ENCODE measurements around the gene SEPTIN12. TPM values are rescaled to one million over a fixed set of nuclear protein-coding genes. Genes with fewer than 3 reads are reported as not detected.

The SEPTIN12 gene, protein sequence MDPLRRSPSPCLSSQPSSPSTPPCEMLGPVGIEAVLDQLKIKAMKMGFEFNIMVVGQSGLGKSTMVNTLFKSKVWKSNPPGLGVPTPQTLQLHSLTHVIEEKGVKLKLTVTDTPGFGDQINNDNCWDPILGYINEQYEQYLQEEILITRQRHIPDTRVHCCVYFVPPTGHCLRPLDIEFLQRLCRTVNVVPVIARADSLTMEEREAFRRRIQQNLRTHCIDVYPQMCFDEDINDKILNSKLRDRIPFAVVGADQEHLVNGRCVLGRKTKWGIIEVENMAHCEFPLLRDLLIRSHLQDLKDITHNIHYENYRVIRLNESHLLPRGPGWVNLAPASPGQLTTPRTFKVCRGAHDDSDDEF
- total RNA-seq (not detected), polyA plus RNA-seq (not detected)

DNA sequence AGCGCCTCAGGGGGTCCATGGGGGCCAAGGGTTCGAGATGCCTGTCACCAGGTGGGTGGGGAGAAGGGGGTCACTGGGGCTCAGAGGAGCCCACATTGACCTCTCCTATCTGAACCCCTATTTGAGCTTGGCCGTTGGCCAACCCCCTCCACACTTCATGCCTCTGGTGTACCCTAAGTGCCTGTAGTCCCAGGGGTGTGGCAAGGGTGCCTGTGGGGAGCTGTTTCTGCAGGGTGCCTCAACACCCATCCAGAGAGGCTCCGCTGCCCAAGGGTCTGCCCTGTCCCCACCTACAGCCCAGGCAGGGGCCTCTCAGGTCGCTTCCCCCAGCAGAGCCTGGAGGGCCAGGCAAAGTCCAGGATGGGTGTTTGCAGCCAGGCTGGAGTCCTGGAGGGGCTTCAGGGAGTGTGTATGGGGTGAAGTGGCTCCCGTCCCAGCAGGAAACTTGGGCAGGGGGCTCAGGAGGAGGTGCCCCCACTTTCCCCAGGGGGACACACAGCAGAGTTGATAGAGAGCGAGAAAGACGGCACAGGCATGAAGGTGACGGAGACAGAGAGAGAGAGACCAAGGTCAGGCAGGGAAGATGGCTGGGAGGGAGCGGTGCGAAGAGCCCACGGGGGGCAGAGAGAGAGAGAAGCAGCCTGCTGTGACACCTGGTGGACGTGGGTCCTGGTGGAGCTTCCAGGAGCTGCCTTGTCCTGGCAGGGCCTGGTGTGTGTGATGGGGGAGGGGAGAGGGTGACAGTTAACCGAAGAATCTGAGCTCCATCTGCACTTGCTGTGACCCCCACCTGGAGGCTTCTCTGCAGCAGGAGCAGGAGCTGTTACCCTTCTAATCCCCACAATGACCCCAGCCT, at the start of gene SEPTIN12:
Gene SEPTIN12, minus strand, starts transcription at position 719 of the 856 bp plus-strand sequence. Its CDS starts 700 bp downstream, at position 19.
- POLR2A ChIA-PET (ENCODE audit: partially characterized antibody) = no interaction called here

DNA sequence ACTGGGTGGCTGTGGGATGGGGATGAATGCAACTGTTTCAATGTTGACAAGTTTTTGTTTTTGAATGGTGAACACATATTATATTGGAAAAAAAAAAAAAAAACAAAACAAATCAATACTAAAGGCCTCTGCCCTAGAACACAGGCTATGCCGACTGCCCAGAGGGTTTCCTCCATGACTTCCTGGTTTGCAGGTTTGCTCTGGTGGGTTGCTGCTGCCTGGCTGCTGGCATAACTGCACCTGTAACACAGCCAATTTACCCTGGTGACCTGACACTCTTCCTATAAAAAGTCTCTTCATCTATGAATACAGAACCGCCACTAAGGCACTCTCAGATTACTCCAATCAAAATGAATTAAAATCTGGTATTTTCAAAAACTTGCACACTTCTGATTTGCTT, 48.6 kb upstream of the SEPTIN12 start:
- H3K4me1 Mint-ChIP-seq = peaks cover 5 to 21% (median 13%) of the 10 kb centered on the region in 4 donors
- H3K4me3 Mint-ChIP-seq = no peak overlapping the region
- CTCF ChIA-PET (ENCODE audit: partially characterized antibody) = interaction anchor here (0.7 kb wide), 1 partner anchor 158 kb away, joined by 3 read pairs; no protein-coding TSS in a partner anchor
- no peaks in the 10 kb centered on the region for H3K27me3 Mint-ChIP-seq
- intact Hi-C loops (cut with micrococcal nuclease) = no loop called here
- H3K4me3 ChIP-seq (ENCODE audit: low read length in 2 of 2) = no peak overlapping the region
- no peak for DNase-seq
- H3K36me3 ChIP-seq (ENCODE audit: insufficient read depth, low read length) = peaks cover 67% of the 10 kb centered on the region
- H3K27ac ChIP-seq (ENCODE audit: low read depth, low read length) = no peak overlapping the region
- POLR2A ChIA-PET (ENCODE audit: partially characterized antibody) = no interaction called here
- no peak overlapping the region for H3K27ac Mint-ChIP-seq
- H3K9me3 Mint-ChIP-seq = no peaks in the 10 kb centered on the region
- H3K36me3 Mint-ChIP-seq = peaks cover 46 to 75% of the 10 kb centered on the region in 2 donors
- peaks cover 11% of the 10 kb centered on the region for H3K4me1 ChIP-seq (ENCODE audit: insufficient read depth, low read length)
- no peaks in the 10 kb centered on the region for H3K9me3 ChIP-seq (ENCODE audit: control insufficient read depth in 1 of 2, low read length in 2 of 2)
- H3K27me3 ChIP-seq (ENCODE audit: insufficient read depth, low read length) = no peaks in the 10 kb centered on the region

More for the DNA sequence above, at the start of gene SEPTIN12:
- H3K27me3 ChIP-seq (ENCODE audit: insufficient read depth, low read length) = no peaks in the 10 kb centered on the region
- no peaks in the 10 kb centered on the region for H3K36me3 ChIP-seq (ENCODE audit: insufficient read depth, low read length)
- peak within 1 kb of the TSS in 4 of 7 donors; percentile 8 to 46 (median 36) for H3K27ac Mint-ChIP-seq
- no peaks in the 10 kb centered on the region for H3K9me3 Mint-ChIP-seq
- CTCF ChIA-PET (ENCODE audit: partially characterized antibody) = no interaction called here
- H3K4me1 Mint-ChIP-seq = no peaks in the 10 kb centered on the region
- H3K27ac ChIP-seq (ENCODE audit: low read depth, low read length) = no peak within 1 kb of the TSS
- no peaks in the 10 kb centered on the region for H3K36me3 Mint-ChIP-seq
- H3K27me3 Mint-ChIP-seq = peaks cover 0 to 2% of the 10 kb centered on the region in 2 donors
- H3K4me3 Mint-ChIP-seq = no peak within 1 kb of the TSS
- DNase-seq = no peak
- H3K4me3 ChIP-seq (ENCODE audit: low read length in 2 of 2) = no peak within 1 kb of the TSS
- H3K9me3 ChIP-seq (ENCODE audit: control insufficient read depth in 1 of 2, low read length in 2 of 2) = no peaks in the 10 kb centered on the region
- intact Hi-C loops (cut with micrococcal nuclease) = no loop called here
- no peaks in the 10 kb centered on the region for H3K4me1 ChIP-seq (ENCODE audit: insufficient read depth, low read length)

DNA sequence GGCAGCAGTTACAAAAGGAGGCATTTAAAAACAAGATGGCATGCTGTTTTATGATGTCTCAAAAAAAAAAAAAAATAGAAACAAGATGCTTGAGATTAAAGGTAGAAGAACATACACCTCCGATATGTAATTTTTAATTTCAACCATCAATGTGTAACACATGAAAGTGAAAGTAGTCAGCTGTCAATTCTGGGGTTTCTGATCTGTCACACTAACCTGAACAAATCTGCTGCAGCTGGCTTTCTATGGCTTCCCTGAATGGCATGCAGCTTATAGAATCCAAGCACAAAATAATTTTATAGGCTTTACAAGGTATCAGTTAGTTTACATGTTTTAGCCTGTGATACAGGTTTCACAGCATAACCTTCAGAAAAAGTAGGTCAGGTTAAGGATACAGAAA, 45.4 kb upstream of the SEPTIN12 start:
- peaks cover 39 to 70% of the 10 kb centered on the region in 2 donors for H3K36me3 Mint-ChIP-seq
- Histone ChIP-seq H3K27ac (ENCODE audit: low read depth, low read length) (no peak overlapping the region), H3K4me3 (ENCODE audit: low read length in 2 of 2) (no peak overlapping the region), H3K36me3 (ENCODE audit: insufficient read depth, low read length) (peaks cover 65% of the 10 kb centered on the region), H3K4me1 (ENCODE audit: insufficient read depth, low read length) (peaks cover 11% of the 10 kb centered on the region), H3K9me3 (ENCODE audit: control insufficient read depth in 1 of 2, low read length in 2 of 2) (no peaks in the 10 kb centered on the region), H3K27me3 (ENCODE audit: insufficient read depth, low read length) (no peaks in the 10 kb centered on the region)
- H3K27ac Mint-ChIP-seq = peak overlapping the region in 3 of 7 donors; percentile 23 to 43 (median 27)
- no peaks in the 10 kb centered on the region for H3K9me3 Mint-ChIP-seq
- intact Hi-C loops (cut with micrococcal nuclease) = no loop called here
- DNase-seq = no peak
- H3K4me1 Mint-ChIP-seq = peaks cover 1 to 21% (median 9%) of the 10 kb centered on the region in 4 donors
- H3K4me3 Mint-ChIP-seq = no peak overlapping the region
- no peaks in the 10 kb centered on the region for H3K27me3 Mint-ChIP-seq
- POLR2A ChIA-PET (ENCODE audit: partially characterized antibody) = no interaction called here
- CTCF ChIA-PET (ENCODE audit: partially characterized antibody) = no interaction called here

DNA sequence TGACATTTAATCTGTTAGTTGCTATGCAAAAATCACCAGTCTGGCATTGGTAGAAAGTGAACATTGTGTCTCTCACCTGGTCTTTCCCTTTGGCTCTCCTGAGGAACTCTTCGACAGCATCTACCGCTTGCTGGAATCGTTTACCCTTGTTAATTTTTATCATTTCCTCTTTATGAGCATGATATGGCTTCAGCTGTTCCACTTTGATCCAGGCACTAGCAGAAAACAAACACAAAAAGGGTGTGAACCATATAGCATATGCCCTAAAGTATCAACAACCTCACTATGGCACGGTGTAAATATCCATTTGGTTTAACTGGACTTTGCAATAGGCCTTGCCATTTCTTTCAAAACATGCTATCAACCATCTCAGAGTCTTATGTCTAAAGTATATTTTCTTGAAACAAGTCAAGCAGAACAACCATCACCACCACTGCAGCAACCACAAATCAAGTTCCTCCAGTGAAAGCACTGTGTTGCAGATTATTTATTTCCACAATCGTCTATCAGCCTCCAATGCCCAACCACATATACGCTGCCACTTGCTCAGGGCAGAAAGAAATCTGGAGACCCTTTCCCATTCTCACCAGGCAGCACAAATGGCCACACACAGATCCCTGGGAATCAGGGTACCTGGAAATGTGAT, 44.7 kb upstream of the SEPTIN12 start:
- Mint-ChIP-seq H3K27me3 (no peaks in the 10 kb centered on the region), H3K4me1 (peaks cover 1 to 21% (median 9%) of the 10 kb centered on the region in 4 donors), H3K9me3 (no peaks in the 10 kb centered on the region), H3K4me3 (no peak overlapping the region), H3K27ac (peak overlapping the region in 3 of 7 donors; percentile 27 to 80 (median 43)), H3K36me3 (peaks cover 39 to 68% of the 10 kb centered on the region in 2 donors)
- Histone ChIP-seq H3K27ac (ENCODE audit: low read depth, low read length) (no peak overlapping the region), H3K27me3 (ENCODE audit: insufficient read depth, low read length) (no peaks in the 10 kb centered on the region), H3K36me3 (ENCODE audit: insufficient read depth, low read length) (peaks cover 65% of the 10 kb centered on the region), H3K9me3 (ENCODE audit: control insufficient read depth in 1 of 2, low read length in 2 of 2) (no peaks in the 10 kb centered on the region), H3K4me1 (ENCODE audit: insufficient read depth, low read length) (peaks cover 11% of the 10 kb centered on the region), H3K4me3 (ENCODE audit: low read length in 2 of 2) (no peak overlapping the region)
- POLR2A ChIA-PET (ENCODE audit: partially characterized antibody) = no interaction called here
- CTCF ChIA-PET (ENCODE audit: partially characterized antibody) = no interaction called here
- intact Hi-C loops (cut with micrococcal nuclease) = no loop called here
- no peak for DNase-seq

DNA sequence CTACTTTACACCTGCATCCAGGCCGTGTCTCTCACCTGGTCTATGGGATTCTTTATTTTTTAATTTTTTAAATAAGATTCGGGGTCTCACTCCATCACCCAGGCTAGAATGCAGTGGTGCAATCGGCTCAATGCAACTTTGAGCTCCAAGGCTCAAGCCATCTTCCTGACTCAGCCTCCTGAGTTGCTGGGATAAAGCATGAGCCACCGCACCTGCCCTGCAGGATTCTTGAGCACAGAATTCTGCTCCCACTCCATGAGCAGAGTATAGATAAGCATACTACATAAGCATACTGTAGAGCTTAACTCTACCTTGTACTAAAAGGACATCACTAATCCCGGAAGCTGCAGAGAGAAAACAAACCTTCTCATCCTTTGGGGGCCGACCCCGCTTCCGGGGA, 43.5 kb upstream of the SEPTIN12 start:
- H3K4me3 Mint-ChIP-seq = no peak overlapping the region
- H3K27ac ChIP-seq (ENCODE audit: low read depth, low read length) = no peak overlapping the region
- intact Hi-C loops (cut with micrococcal nuclease) = no loop called here
- CTCF ChIA-PET (ENCODE audit: partially characterized antibody) = no interaction called here
- peaks cover 38 to 67% of the 10 kb centered on the region in 2 donors for H3K36me3 Mint-ChIP-seq
- peaks cover 1 to 21% (median 6%) of the 10 kb centered on the region in 4 donors for H3K4me1 Mint-ChIP-seq
- POLR2A ChIA-PET (ENCODE audit: partially characterized antibody) = no interaction called here
- no peaks in the 10 kb centered on the region for H3K9me3 ChIP-seq (ENCODE audit: control insufficient read depth in 1 of 2, low read length in 2 of 2)
- H3K36me3 ChIP-seq (ENCODE audit: insufficient read depth, low read length) = peaks cover 64% of the 10 kb centered on the region
- peaks cover 11% of the 10 kb centered on the region for H3K4me1 ChIP-seq (ENCODE audit: insufficient read depth, low read length)
- H3K27me3 ChIP-seq (ENCODE audit: insufficient read depth, low read length) = no peaks in the 10 kb centered on the region
- H3K9me3 Mint-ChIP-seq = no peaks in the 10 kb centered on the region
- no peaks in the 10 kb centered on the region for H3K27me3 Mint-ChIP-seq
- H3K27ac Mint-ChIP-seq = no peak overlapping the region
- no peak overlapping the region for H3K4me3 ChIP-seq (ENCODE audit: low read length in 2 of 2)
- DNase-seq = no peak

DNA sequence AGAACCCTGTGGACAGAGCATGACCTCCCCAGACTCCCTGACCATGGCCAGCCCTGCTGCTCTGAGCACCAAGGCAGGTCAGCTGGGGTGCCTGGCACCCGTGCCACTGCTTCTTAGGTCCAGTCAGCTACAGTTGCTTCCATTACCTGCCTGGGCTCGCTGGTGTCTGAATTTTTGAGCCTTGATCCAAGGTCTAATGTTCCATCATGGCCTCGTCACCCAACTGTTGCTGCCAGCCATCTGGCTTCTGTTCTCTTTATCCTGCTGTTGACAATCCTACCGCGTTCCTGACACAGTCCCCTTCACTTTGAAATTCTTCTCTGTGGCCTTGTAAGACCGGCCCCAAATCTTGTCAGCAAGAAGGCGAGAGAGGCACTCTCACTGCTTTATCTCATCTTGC, 42.3 kb upstream of the SEPTIN12 start:
- POLR2A ChIA-PET (ENCODE audit: partially characterized antibody) = no interaction called here
- Histone ChIP-seq H3K27ac (ENCODE audit: low read depth, low read length) (no peak overlapping the region), H3K4me1 (ENCODE audit: insufficient read depth, low read length) (peaks cover 11% of the 10 kb centered on the region), H3K4me3 (ENCODE audit: low read length in 2 of 2) (no peak overlapping the region), H3K27me3 (ENCODE audit: insufficient read depth, low read length) (no peaks in the 10 kb centered on the region), H3K36me3 (ENCODE audit: insufficient read depth, low read length) (peaks cover 66% of the 10 kb centered on the region), H3K9me3 (ENCODE audit: control insufficient read depth in 1 of 2, low read length in 2 of 2) (no peaks in the 10 kb centered on the region)
- Mint-ChIP-seq H3K9me3 (no peaks in the 10 kb centered on the region), H3K4me3 (no peak overlapping the region), H3K27me3 (no peaks in the 10 kb centered on the region), H3K27ac (peak overlapping the region in 1 of 7 donors; percentile 68), H3K36me3 (peaks cover 38 to 69% of the 10 kb centered on the region in 2 donors), H3K4me1 (peaks cover 1 to 21% (median 5%) of the 10 kb centered on the region in 4 donors)
- intact Hi-C loops (cut with micrococcal nuclease) = no loop called here
- no peak for DNase-seq
- CTCF ChIA-PET (ENCODE audit: partially characterized antibody) = interaction anchor here (0.6 kb wide), 1 partner anchor 58 kb away, joined by 3 read pairs; no protein-coding TSS in a partner anchor
